ENCODE results near the gene LRIG1.

DNA sequence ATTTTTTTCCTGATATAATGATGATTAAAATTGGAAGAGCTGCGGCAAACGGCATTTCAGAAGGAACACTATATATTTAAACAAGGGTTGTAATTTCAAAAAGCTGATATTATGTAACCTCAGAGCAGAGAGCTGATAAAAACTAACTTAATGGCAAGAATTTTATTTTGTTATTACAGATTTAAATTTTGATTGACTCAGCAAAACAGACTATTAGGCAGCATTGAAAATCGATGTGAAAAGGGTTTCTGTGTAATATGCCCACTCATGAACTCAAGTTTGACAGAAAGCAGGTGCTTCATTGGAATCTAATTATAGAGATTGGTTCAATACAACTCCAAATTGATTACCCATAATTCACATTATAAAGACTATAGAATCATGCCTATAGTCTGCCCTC is 24.9 kb upstream of the LRIG1 start:
- TF ChIP-seq TCF12 (IDR thresholded peaks at IDR 0.05; ENCODE audit: low read depth) (no peak), CREB1 (IDR thresholded peaks at IDR 0.05; ENCODE audit: low read depth) (no peak), CEBPB (IDR thresholded peaks at IDR 0.05) (no peak), TEAD4 (IDR thresholded peaks at IDR 0.05) (no peak), EP300 (IDR thresholded peaks at IDR 0.05; ENCODE audit: borderline replicate concordance) (no peak), YY1 (IDR thresholded peaks at IDR 0.05; ENCODE audit: low read depth) (no peak), NFIC (IDR thresholded peaks at IDR 0.05) (no peak)

All from Ishikawa (cell line).